HepG2 (cell line): ENCODE measurements around the gene TMEM198. TPM values are rescaled to one million over a fixed set of nuclear protein-coding genes. Genes with fewer than 3 reads are reported as not detected.
A peak's percentile ranks its signal among the peaks of the same experiment; 100 is the strongest.

Source experiments
- DNMT1 ChIP-seq: sonication (generic); formaldehyde crosslinking; IDR thresholded peaks from 2 replicates; pipeline ENCODE4 v1.5.1; 2020; ENCODE audit warnings: mild to moderate bottlenecking, missing genetic modification reagents
- FOXP1 ChIP-seq, 2 experiments: fragments of 450-650 bp in 1 of 2; IDR thresholded peaks; 2 replicates each; pipeline ENCODE4 v1.6.1; 2017 to 2018; ENCODE audit warnings: antibody characterized with exemption in 1 of 2
- NCOA5 ChIP-seq: sonication (generic); formaldehyde crosslinking; IDR thresholded peaks from 2 replicates; pipeline ENCODE4 v1.4.0; 2020; ENCODE audit warnings: missing genetic modification reagents
- STAT5B ChIP-seq: sonication (generic); formaldehyde crosslinking; IDR thresholded peaks from 2 replicates; pipeline ENCODE4 v1.4.0; 2020; ENCODE audit warnings: missing genetic modification reagents
- U2AF2 ChIP-seq: fragments of 200-400 bp; formaldehyde crosslinking; IDR thresholded peaks from 2 replicates; pipeline ENCODE4 v1.6.1; 2017; ENCODE audit warnings: low read depth, mild to moderate bottlenecking, low read length
- ZNF329 ChIP-seq: sonication (generic); formaldehyde crosslinking; IDR thresholded peaks from 2 replicates; pipeline ENCODE4 v1.9.0; 2021; ENCODE audit warnings: low read depth, mild to moderate bottlenecking, missing genetic modification reagents
- ZNF451 ChIP-seq: sonication (generic); formaldehyde crosslinking; IDR thresholded peaks from 2 replicates; pipeline ENCODE4 v1.5.0; 2020; ENCODE audit warnings: mild to moderate bottlenecking, missing genetic modification reagents
- polyA plus RNA-seq, 8 experiments: library from polyadenylated mRNA; depleted of rRNA in 3 of 8; stranded (reverse) in 7 of 8; unstranded in 1 of 8; fragments of >200 nt; fragmentation: Illumina TruSeq in 4 of 8; extraction: Trizol in 4 of 8; gene quantifications; 2 replicates each; pipeline versions ENCODE4 v1.2.1 to v1.2.3, GENCODE V29; 2011 to 2016; ENCODE audit warnings: low read depth in 4 of 8, missing spikeins in 1 of 8, mixed read lengths in 1 of 8; ENCODE audit not compliant: insufficient read depth in 1 of 8
- total RNA-seq, 5 experiments: library from RNA; depleted of rRNA; stranded (reverse); fragments of >200 nt; fragmentation: Illumina TruSeq; extraction: Trizol; gene quantifications; 2 replicates each; pipeline ENCODE4 v1.2.3, GENCODE V29; 2016; ENCODE audit warnings: low read depth in 1 of 5
- TF ChIP-seq, protein P1 (sequence below): IDR thresholded peaks from 2 replicates; pipeline ENCODE4 v1.6.1; 2018; ENCODE audit warnings: missing genetic modification reagents, mild to moderate bottlenecking, missing compliant biosample characterization
- TF ChIP-seq, protein P2 (sequence below): sonication (generic); formaldehyde crosslinking; IDR thresholded peaks from 2 replicates; pipeline ENCODE4 v1.5.0; 2020; ENCODE audit warnings: mild to moderate bottlenecking, low read depth, missing genetic modification reagents, borderline replicate concordance
- TF ChIP-seq, protein P3 (sequence below): sonication (generic); formaldehyde crosslinking; IDR thresholded peaks from 2 replicates; pipeline ENCODE4 v1.5.0; 2020; ENCODE audit warnings: mild to moderate bottlenecking, missing genetic modification reagents, borderline replicate concordance
- TF ChIP-seq, protein P4 (sequence below): sonication (generic); formaldehyde crosslinking; IDR thresholded peaks from 2 replicates; pipeline ENCODE4 v1.4.0; 2020; ENCODE audit warnings: missing genetic modification reagents, mild to moderate bottlenecking, borderline replicate concordance
- TF ChIP-seq, protein P5 (sequence below): sonication (generic); formaldehyde crosslinking; conservative IDR thresholded peaks from 2 replicates; pipeline ENCODE4 v1.8.1; 2023; ENCODE audit warnings: missing genetic modification reagents

TMEM198 gene
- total and polyA plus RNA-seq, 2 of the 13 experiments (the other 11 are each of a cell fraction or from before 2014, with no cell fraction given): 17.3 to 23.5 TPM

DNA sequence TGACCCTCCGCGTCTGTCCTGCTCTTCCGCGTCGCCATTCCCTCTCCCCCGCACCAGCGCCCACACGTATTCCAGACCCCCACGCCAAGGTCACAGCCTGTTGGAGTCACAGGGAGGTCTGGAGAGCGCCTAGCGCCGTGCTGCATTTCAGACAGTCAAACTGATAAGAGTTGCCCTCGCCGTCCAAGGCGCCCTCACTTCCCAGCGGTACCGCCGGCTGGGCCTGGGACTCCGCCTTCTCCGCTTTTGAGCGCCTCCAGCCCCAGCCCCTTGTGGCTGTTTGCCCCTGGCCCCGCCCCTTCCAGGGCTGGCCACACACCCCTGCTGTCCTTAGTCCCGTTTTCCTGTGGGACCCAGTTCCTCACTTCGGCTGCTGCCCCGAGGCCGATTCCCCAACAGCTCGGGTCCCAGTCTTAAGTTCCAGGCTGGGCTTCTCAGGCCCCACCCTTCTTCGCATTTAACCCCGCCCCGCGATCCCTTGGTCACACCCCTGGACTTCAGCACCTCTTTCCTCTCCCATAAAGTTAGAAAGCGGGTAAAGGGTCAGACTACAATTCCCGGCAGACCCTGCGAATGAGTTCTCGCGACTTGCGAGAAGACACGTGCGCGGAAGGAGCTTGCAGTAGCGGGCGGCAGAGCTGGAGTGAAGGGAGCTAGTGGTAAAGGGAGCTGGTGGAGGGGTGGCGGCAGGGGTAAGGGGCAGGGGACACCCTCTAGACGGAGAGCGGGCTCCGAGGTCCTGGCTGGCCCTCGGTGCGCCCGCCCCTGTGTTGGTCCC lies 45.4 kb upstream of the TMEM198 start, which contains the start of gene GMPPA (continued):
- TF ChIP-seq, protein P1, sequence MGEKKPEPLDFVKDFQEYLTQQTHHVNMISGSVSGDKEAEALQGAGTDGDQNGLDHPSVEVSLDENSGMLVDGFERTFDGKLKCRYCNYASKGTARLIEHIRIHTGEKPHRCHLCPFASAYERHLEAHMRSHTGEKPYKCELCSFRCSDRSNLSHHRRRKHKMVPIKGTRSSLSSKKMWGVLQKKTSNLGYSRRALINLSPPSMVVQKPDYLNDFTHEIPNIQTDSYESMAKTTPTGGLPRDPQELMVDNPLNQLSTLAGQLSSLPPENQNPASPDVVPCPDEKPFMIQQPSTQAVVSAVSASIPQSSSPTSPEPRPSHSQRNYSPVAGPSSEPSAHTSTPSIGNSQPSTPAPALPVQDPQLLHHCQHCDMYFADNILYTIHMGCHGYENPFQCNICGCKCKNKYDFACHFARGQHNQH (CRISPR knock-in tag): peak; percentile 42; the same call in 1 of the 2 replicates
- TF ChIP-seq NCOA5 (CRISPR knock-in tag) (no peak), STAT5B (peak; percentile 22; the same call in 1 of the 2 replicates), FOXP1 (IDR thresholded peaks at IDR 0.05) (no peak), FOXP1 (CRISPR knock-in tag; IDR thresholded peaks at IDR 0.05) (no peak), U2AF2 (no peak), DNMT1 (CRISPR knock-in tag) (peak; percentile 35; the same call in 1 of the 2 replicates), ZNF329 (CRISPR knock-in tag) (0 out of 2 replicates have a peak, but pooled peaks have one; percentile 66), ZNF451 (no peak; the same call in 1 of the 2 replicates)
- TF ChIP-seq, protein P2, sequence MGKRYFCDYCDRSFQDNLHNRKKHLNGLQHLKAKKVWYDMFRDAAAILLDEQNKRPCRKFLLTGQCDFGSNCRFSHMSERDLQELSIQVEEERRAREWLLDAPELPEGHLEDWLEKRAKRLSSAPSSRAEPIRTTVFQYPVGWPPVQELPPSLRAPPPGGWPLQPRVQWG (CRISPR knock-in tag): no peak
- TF ChIP-seq, protein P3, sequence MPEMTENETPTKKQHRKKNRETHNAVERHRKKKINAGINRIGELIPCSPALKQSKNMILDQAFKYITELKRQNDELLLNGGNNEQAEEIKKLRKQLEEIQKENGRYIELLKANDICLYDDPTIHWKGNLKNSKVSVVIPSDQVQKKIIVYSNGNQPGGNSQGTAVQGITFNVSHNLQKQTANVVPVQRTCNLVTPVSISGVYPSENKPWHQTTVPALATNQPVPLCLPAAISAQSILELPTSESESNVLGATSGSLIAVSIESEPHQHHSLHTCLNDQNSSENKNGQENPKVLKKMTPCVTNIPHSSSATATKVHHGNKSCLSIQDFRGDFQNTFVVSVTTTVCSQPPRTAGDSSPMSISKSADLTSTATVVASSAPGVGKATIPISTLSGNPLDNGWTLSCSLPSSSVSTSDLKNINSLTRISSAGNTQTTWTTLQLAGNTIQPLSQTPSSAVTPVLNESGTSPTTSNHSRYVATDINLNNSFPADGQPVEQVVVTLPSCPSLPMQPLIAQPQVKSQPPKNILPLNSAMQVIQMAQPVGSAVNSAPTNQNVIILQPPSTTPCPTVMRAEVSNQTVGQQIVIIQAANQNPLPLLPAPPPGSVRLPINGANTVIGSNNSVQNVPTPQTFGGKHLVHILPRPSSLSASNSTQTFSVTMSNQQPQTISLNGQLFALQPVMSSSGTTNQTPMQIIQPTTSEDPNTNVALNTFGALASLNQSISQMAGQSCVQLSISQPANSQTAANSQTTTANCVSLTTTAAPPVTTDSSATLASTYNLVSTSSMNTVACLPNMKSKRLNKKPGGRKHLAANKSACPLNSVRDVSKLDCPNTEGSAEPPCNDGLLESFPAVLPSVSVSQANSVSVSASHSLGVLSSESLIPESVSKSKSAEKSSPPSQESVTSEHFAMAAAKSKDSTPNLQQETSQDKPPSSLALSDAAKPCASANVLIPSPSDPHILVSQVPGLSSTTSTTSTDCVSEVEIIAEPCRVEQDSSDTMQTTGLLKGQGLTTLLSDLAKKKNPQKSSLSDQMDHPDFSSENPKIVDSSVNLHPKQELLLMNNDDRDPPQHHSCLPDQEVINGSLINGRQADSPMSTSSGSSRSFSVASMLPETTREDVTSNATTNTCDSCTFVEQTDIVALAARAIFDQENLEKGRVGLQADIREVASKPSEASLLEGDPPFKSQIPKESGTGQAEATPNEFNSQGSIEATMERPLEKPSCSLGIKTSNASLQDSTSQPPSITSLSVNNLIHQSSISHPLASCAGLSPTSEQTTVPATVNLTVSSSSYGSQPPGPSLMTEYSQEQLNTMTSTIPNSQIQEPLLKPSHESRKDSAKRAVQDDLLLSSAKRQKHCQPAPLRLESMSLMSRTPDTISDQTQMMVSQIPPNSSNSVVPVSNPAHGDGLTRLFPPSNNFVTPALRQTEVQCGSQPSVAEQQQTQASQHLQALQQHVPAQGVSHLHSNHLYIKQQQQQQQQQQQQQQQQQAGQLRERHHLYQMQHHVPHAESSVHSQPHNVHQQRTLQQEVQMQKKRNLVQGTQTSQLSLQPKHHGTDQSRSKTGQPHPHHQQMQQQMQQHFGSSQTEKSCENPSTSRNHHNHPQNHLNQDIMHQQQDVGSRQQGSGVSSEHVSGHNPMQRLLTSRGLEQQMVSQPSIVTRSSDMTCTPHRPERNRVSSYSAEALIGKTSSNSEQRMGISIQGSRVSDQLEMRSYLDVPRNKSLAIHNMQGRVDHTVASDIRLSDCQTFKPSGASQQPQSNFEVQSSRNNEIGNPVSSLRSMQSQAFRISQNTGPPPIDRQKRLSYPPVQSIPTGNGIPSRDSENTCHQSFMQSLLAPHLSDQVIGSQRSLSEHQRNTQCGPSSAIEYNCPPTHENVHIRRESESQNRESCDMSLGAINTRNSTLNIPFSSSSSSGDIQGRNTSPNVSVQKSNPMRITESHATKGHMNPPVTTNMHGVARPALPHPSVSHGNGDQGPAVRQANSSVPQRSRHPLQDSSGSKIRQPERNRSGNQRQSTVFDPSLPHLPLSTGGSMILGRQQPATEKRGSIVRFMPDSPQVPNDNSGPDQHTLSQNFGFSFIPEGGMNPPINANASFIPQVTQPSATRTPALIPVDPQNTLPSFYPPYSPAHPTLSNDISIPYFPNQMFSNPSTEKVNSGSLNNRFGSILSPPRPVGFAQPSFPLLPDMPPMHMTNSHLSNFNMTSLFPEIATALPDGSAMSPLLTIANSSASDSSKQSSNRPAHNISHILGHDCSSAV: peak; percentile 81; the same call in 1 of the 2 replicates
- TF ChIP-seq, protein P4, sequence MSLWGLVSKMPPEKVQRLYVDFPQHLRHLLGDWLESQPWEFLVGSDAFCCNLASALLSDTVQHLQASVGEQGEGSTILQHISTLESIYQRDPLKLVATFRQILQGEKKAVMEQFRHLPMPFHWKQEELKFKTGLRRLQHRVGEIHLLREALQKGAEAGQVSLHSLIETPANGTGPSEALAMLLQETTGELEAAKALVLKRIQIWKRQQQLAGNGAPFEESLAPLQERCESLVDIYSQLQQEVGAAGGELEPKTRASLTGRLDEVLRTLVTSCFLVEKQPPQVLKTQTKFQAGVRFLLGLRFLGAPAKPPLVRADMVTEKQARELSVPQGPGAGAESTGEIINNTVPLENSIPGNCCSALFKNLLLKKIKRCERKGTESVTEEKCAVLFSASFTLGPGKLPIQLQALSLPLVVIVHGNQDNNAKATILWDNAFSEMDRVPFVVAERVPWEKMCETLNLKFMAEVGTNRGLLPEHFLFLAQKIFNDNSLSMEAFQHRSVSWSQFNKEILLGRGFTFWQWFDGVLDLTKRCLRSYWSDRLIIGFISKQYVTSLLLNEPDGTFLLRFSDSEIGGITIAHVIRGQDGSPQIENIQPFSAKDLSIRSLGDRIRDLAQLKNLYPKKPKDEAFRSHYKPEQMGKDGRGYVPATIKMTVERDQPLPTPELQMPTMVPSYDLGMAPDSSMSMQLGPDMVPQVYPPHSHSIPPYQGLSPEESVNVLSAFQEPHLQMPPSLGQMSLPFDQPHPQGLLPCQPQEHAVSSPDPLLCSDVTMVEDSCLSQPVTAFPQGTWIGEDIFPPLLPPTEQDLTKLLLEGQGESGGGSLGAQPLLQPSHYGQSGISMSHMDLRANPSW (CRISPR knock-in tag): peak; percentile 76
- TF ChIP-seq, protein P5, sequence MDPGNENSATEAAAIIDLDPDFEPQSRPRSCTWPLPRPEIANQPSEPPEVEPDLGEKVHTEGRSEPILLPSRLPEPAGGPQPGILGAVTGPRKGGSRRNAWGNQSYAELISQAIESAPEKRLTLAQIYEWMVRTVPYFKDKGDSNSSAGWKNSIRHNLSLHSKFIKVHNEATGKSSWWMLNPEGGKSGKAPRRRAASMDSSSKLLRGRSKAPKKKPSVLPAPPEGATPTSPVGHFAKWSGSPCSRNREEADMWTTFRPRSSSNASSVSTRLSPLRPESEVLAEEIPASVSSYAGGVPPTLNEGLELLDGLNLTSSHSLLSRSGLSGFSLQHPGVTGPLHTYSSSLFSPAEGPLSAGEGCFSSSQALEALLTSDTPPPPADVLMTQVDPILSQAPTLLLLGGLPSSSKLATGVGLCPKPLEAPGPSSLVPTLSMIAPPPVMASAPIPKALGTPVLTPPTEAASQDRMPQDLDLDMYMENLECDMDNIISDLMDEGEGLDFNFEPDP (CRISPR knock-in tag): no peak
